A549 (cell line): ENCODE measurements around the gene SLC27A2. TPM values are rescaled to one million over a fixed set of nuclear protein-coding genes. Genes with fewer than 3 reads are reported as not detected.
A peak's percentile ranks its signal among the peaks of the same experiment; 100 is the strongest.

Experiments
- ATAC-seq, 2 experiments: fragments of 200-7000 bp in 1 of 2; fragments of >200 bp in 1 of 2; cut with Nextera tagmentation in 1 of 2; cut with Tn5 transposase in 1 of 2; 3 replicates each; pipeline versions ENCODE4 v1.8.0 to v1.9.1; 2018 to 2020; ENCODE audit warnings: mild to moderate bottlenecking in 1 of 2, moderate library complexity in 1 of 2
- CTCF ChIA-PET: fragments of 300-600 bp; sonication (Branson Sonifier 250); formaldehyde crosslinking; extraction: SDS; loops from one replicate; lab custom pipeline; 2021; ENCODE audit warnings: antibody characterized with exemption, inconsistent platforms; lab: Yijun Ruan, JAX
- POLR2A ChIA-PET: fragments of 350-600 bp; formaldehyde crosslinking; extraction: SDS; loops from one replicate; lab custom pipeline; 2021; ENCODE audit warnings: antibody characterized with exemption, inconsistent platforms; lab: Yijun Ruan, JAX
- DNase-seq, 2 experiments: peaks; one replicate each; pipeline versions ENCODE4 v3.0.0 to v3.0.0-alpha.2; 2011 to 2016; ENCODE audit warnings: low read depth in 1 of 2, low spot score in 1 of 2
- FAIRE-seq: peaks from 2 replicates; lab custom pipeline; 2011; peaks lifted over from hg19 to GRCh38; lab: Jason Lieb, UNC
- H3K27ac ChIP-seq, 2 experiments: fragments of >200 bp; sonication (Bioruptor Twin); formaldehyde crosslinking; 3 replicates each; pipeline ENCODE4 v1.5.1; 2016 to 2017
- H3K4me1 ChIP-seq: fragments of >200 bp; sonication (Bioruptor Twin); formaldehyde crosslinking; 3 replicates; pipeline ENCODE4 v1.6.1; 2016
- H3K4me2 ChIP-seq: fragments of >200 bp; sonication (Bioruptor Twin); formaldehyde crosslinking; 3 replicates; pipeline ENCODE4 v1.6.1; 2016
- H3K4me3 ChIP-seq: fragments of >200 bp; sonication (Bioruptor Twin); formaldehyde crosslinking; 3 replicates; pipeline ENCODE4 v1.5.1; 2016
- H3K9me3 ChIP-seq: fragments of >200 bp; sonication (Bioruptor Twin); formaldehyde crosslinking; 3 replicates; pipeline ENCODE4 v1.6.1; 2016
- BCL3 ChIP-seq: fragments of >200 bp; sonication (Bioruptor Twin); formaldehyde crosslinking; IDR thresholded peaks from 3 replicates; pipeline ENCODE4 v1.6.1; 2016
- CBX2 ChIP-seq: fragments of 200-600 bp; sonication (generic); IDR thresholded peaks from 2 replicates; pipeline ENCODE4 v1.6.1; 2016; ENCODE audit warnings: low read depth, mild to moderate bottlenecking, borderline replicate concordance
- CEBPB ChIP-seq, 2 experiments: fragments of >200 bp in 1 of 2; sonication (Bioruptor Twin) in 1 of 2; formaldehyde crosslinking in 1 of 2; IDR thresholded peaks; 2 replicates each; pipeline ENCODE4 v1.6.1; 2012 to 2016
- CHD4 ChIP-seq: fragments of 200-600 bp; sonication (generic); IDR thresholded peaks from 2 replicates; pipeline ENCODE4 v1.6.1; 2016; ENCODE audit warnings: antibody characterized with exemption, mild to moderate bottlenecking, borderline replicate concordance
- EHMT2 ChIP-seq: fragments of 200-600 bp; sonication (generic); IDR thresholded peaks from 2 replicates; pipeline ENCODE4 v1.6.1; 2016; ENCODE audit warnings: antibody characterized with exemption, low read depth, mild to moderate bottlenecking, moderate library complexity
- EP300 ChIP-seq, 2 experiments: fragments of >200 bp; sonication (Bioruptor Twin); formaldehyde crosslinking; IDR thresholded peaks; 2 replicates in 1 of 2; 3 replicates in 1 of 2; pipeline ENCODE4 v1.6.1; 2016 to 2017
- FOSL2 ChIP-seq, 2 experiments: fragments of 450-650 bp in 1 of 2; fragments of >200 bp in 1 of 2; sonication (Bioruptor Twin) in 1 of 2; formaldehyde crosslinking; IDR thresholded peaks; 2 replicates each; pipeline versions ENCODE4 v1.5.0 to v1.6.1; 2016 to 2020; ENCODE audit warnings: mild to moderate bottlenecking in 1 of 2, moderate library complexity in 1 of 2
- GATA3 ChIP-seq: IDR thresholded peaks from 2 replicates; pipeline ENCODE4 v1.6.1; 2012; ENCODE audit warnings: borderline replicate concordance
- JUN ChIP-seq, 2 experiments: fragments of >200 bp; sonication (Bioruptor Twin); formaldehyde crosslinking; IDR thresholded peaks; 2 replicates in 1 of 2; 3 replicates in 1 of 2; pipeline ENCODE4 v1.6.1; 2016 to 2017
- JUNB ChIP-seq: fragments of >200 bp; sonication (Bioruptor Twin); formaldehyde crosslinking; IDR thresholded peaks from 2 replicates; pipeline ENCODE4 v1.6.1; 2016
- MAFK ChIP-seq: fragments of 450-650 bp; IDR thresholded peaks from 2 replicates; pipeline ENCODE4 v1.6.1; 2014; ENCODE audit not compliant: partially characterized antibody
- RAD21 ChIP-seq, 2 experiments: fragments of >200 bp in 1 of 2; sonication (Bioruptor Twin) in 1 of 2; formaldehyde crosslinking in 1 of 2; IDR thresholded peaks in 1 of 2; conservative IDR thresholded peaks in 1 of 2; 2 replicates in 1 of 2; 3 replicates in 1 of 2; pipeline ENCODE4 v1.6.1; 2012 to 2018; ENCODE audit warnings: inconsistent platforms in 1 of 2
- RARB ChIP-seq: fragments of 250-450 bp; sonication (Bioruptor Pico); IDR thresholded peaks from 2 replicates; pipeline ENCODE4 v1.8.0; 2021; ENCODE audit warnings: mild to moderate bottlenecking, moderate library complexity
- ZNF302 ChIP-seq: fragments of 250-450 bp; sonication (Bioruptor Pico); IDR thresholded peaks from 2 replicates; pipeline ENCODE4 v1.9.0; 2021; ENCODE audit warnings: inconsistent platforms, mild to moderate bottlenecking, moderate library complexity
- ZSCAN20 ChIP-seq: fragments of 250-450 bp; sonication (Bioruptor Pico); IDR thresholded peaks from 2 replicates; pipeline ENCODE4 v1.8.0; 2022; ENCODE audit warnings: mild to moderate bottlenecking, moderate library complexity
- WGBS: methylation state at CpG from one replicate; pipeline ENCODE4 v1.1.6; 2017; ENCODE audit errors: missing lambda C conversion rate; 5-methylcytosine and 5-hydroxymethylcytosine counted together
- polyA plus RNA-seq, 4 experiments: library from polyadenylated mRNA; depleted of rRNA in 3 of 4; stranded (reverse); fragments of >200 nt; fragmentation: RNase III in 1 of 4; extraction: RNeasy Plus Mini Kit Qiagen cat#74134 plus additional on column Dnase treatment in 1 of 4; gene quantifications; 2 replicates in 3 of 4; 3 replicates in 1 of 4; pipeline ENCODE4 v1.2.3, GENCODE V29; 2011 to 2017
- TF ChIP-seq, protein P1 (sequence below): fragments of 250-450 bp; sonication (Bioruptor Pico); IDR thresholded peaks from 2 replicates; pipeline ENCODE4 v1.5.0; 2020; ENCODE audit warnings: low read depth, mild to moderate bottlenecking, moderate library complexity
- TF ChIP-seq, protein P2 (sequence below): IDR thresholded peaks from 2 replicates; pipeline ENCODE4 v1.6.1; 2012

Gene SLC27A2
- polyA plus RNA-seq, 2 of the 4 experiments (the other 2 are of a cell fraction), result 36.0 to 44.1 TPM

GRCh38 chr15:50134524-50135024 is 47.4 kb upstream of the SLC27A2 start:
- POLR2A ChIA-PET, result no interaction called here
- Histone ChIP-seq H3K9me3 (no peaks in the 10 kb centered on the region), H3K27ac (peak overlapping the region; percentile 69 to 86), H3K4me3 (no peak overlapping the region), H3K4me1 (peaks cover 52% of the 10 kb centered on the region), H3K4me2 (peak overlapping the region; percentile 64)
- DNase-seq (peak; percentile 80), FAIRE-seq (peak; percentile 98), ATAC-seq (peak; percentile 72 to 75)
- CTCF ChIA-PET, result interaction anchor here (0.5 to 2.8 kb wide), 8 partner anchors 10 to 302 kb away, joined by 3 to 20 read pairs (median 5); partner anchors contain the start of gene ATP8B4
- WGBS, result under 1% methylated on average over 2 of the region's 2 CpGs
- TF ChIP-seq, protein P1, sequence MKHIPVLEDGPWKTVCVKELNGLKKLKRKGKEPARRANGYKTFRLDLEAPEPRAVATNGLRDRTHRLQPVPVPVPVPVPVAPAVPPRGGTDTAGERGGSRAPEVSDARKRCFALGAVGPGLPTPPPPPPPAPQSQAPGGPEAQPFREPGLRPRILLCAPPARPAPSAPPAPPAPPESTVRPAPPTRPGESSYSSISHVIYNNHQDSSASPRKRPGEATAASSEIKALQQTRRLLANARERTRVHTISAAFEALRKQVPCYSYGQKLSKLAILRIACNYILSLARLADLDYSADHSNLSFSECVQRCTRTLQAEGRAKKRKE (CRISPR knock-in tag), result no peak
- TF ChIP-seq MAFK, result peak; percentile 69
- TF ChIP-seq JUN (IDR thresholded peaks at IDR 0.05), result peak; percentile 44 to 61; a peak in 2 of 5 replicates
- peak; percentile 22; the same call in 1 of the 3 replicates for TF ChIP-seq BCL3
- TF ChIP-seq, protein P2, sequence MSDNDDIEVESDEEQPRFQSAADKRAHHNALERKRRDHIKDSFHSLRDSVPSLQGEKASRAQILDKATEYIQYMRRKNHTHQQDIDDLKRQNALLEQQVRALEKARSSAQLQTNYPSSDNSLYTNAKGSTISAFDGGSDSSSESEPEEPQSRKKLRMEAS, result peak; percentile 51
- TF ChIP-seq CHD4, result no peak
- no peak for TF ChIP-seq ZSCAN20 (CRISPR knock-in tag)
- TF ChIP-seq RARB, result peak; percentile 60; the same call in 1 of the 2 replicates
- TF ChIP-seq EP300 (IDR thresholded peaks at IDR 0.05), result peak in 1 of 2 experiments; percentile 55; a peak in 2 of 5 replicates
- peak; percentile 71; the same call in 1 of the 2 replicates for TF ChIP-seq GATA3
- peak in 1 of 2 experiments; percentile 42; a peak in 2 of 4 replicates for TF ChIP-seq CEBPB (IDR thresholded peaks at IDR 0.05)
- TF ChIP-seq EHMT2, result no peak
- TF ChIP-seq JUNB, result peak; percentile 83
- TF ChIP-seq RAD21 (conservative IDR thresholded peaks at IDR 0.05 in 1 of 2, IDR thresholded peaks at IDR 0.05 in 1 of 2), result 0 out of 5 replicates have a peak, but pooled peaks of 1 of the 2 experiments have one; percentile 23
- peak; percentile 85 for TF ChIP-seq FOSL2 (IDR thresholded peaks at IDR 0.05)
- peak; percentile 95 for TF ChIP-seq FOSL2 (CRISPR knock-in tag; IDR thresholded peaks at IDR 0.05)
- TF ChIP-seq, all 56 proteins: peak for 11

DNA sequence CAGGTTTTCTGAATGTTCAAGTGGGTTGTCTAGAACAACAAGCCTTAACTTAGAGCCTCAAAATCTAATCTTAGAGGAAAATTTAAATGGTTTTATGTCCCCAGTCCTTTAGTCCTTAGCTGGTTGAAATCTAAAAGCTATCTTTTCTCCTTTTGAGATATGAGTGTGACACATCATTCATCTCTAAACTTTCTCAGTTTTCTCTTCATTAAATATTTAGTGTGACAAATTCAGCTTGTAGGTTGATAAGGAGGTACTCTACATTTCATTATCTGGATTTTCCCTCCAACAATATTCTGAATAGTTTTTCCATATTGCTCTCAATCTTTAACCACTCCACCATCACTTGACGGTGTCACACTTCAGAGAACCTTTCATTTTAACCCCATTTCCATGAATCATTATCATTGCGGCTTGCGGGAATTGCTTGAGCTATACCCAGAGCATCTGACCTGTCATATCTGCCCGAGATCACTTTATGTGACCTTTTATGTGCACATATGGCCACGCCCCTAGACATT is 46.9 kb upstream of the SLC27A2 start:
- Histone ChIP-seq H3K9me3 (no peaks in the 10 kb centered on the region), H3K4me3 (no peak overlapping the region), H3K4me1 (peaks cover 52% of the 10 kb centered on the region), H3K27ac (peak overlapping the region; percentile 69 to 86), H3K4me2 (peak overlapping the region; percentile 64)
- TF ChIP-seq CBX2 (no peak), RAD21 (conservative IDR thresholded peaks at IDR 0.05 in 1 of 2, IDR thresholded peaks at IDR 0.05 in 1 of 2) (0 out of 5 replicates have a peak, but pooled peaks of 1 of the 2 experiments have one; percentile 3), FOSL2 (IDR thresholded peaks at IDR 0.05) (no peak; the same call in 1 of the 2 replicates), FOSL2 (CRISPR knock-in tag; IDR thresholded peaks at IDR 0.05) (0 out of 2 replicates have a peak, but pooled peaks have one; percentile 2), ZNF302 (CRISPR knock-in tag) (no peak), EP300 (IDR thresholded peaks at IDR 0.05) (no peak)
- TF ChIP-seq, protein P1 (CRISPR knock-in tag), result 0 out of 2 replicates have a peak, but pooled peaks have one; percentile 5
- ATAC-seq (peak; percentile 25 to 31; a peak in 3 of 6 replicates), DNase-seq (peak; percentile 49 to 51), FAIRE-seq (no peak)
- POLR2A ChIA-PET, result no interaction called here
- WGBS, result 11% methylated on average over 5 of the region's 5 CpGs
- CTCF ChIA-PET, result interaction anchor here (1.6 to 2.8 kb wide), 4 partner anchors 10 to 83 kb away, joined by 6 to 20 read pairs (median 12); no protein-coding TSS in a partner anchor
